ENCODE data around the gene PARD3. TPM values are rescaled to one million over a fixed set of nuclear protein-coding genes. Genes with fewer than 3 reads are reported as not detected.

PARD3 gene
- polyA plus RNA-seq, 3 donors, result 0.51 TPM; not detected in 2

DNA sequence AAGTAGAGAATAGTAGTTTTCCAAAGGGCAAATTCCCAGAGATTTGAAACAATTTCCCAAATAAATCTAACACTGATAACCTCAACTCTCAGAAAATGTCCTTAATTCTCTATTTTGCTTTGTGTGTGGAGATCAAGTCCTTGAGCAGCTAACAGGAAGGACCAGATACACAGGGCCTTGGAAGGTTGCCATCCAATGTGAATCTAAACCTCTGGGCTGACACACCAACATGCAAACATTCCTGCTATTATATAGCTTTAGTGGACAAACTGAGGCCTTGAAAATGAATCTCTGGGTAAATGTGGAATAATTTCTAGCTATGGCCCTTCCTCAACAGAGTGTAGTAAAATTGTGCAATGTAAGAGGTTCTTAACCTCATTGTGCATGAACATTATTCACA lies 44.1 kb upstream of the PARD3 start:
- Histone ChIP-seq H3K79me2 (ENCODE audit: insufficient read depth, low read length) (no peaks in the 10 kb centered on the region), H4K20me1 (ENCODE audit: insufficient read depth, low read length) (no peaks in the 10 kb centered on the region), H3K4me2 (replicated peaks; ENCODE audit: extremely low read depth, low read length, poor library complexity, severe bottlenecking) (no peak overlapping the region), H3K9me3 (replicated peaks in 1 of 2; ENCODE audit: control insufficient read depth in 1 of 2, insufficient read depth in 1 of 2, low read length in 2 of 2) (no peaks in the 10 kb centered on the region), H3K27ac (ENCODE audit: low read depth in 1 of 2, low read length in 2 of 2) (no peak overlapping the region), H3K4me3 (replicated peaks in 1 of 3; ENCODE audit: low read depth in 2 of 3, low read length in 3 of 3) (no peak overlapping the region), H3K27me3 (ENCODE audit: control insufficient read depth in 2 of 2, insufficient read depth in 2 of 2, low read length in 2 of 2) (no peaks in the 10 kb centered on the region), H2AFZ (ENCODE audit: insufficient read depth, low read depth, low read length, poor library complexity, severe bottlenecking) (no peak overlapping the region), H3K9ac (ENCODE audit: insufficient read depth, low read length, poor library complexity, severe bottlenecking) (no peak overlapping the region), H3K4me1 (ENCODE audit: control insufficient read depth in 1 of 2, insufficient read depth in 2 of 2, low read length in 2 of 2) (no peaks in the 10 kb centered on the region), H3K36me3 (replicated peaks in 1 of 2; ENCODE audit: control insufficient read depth in 1 of 2, insufficient read depth in 2 of 2, low read length in 2 of 2) (no peaks in the 10 kb centered on the region)
- no peak for DNase-seq
- intact Hi-C loops (cut with micrococcal nuclease), result no loop called here
- peaks cover 6 to 10% (median 7%) of the 10 kb centered on the region in 3 donors for H3K27me3 Mint-ChIP-seq (ENCODE audit: low read depth in 3 of 3)
- H3K4me3 Mint-ChIP-seq, result no peak overlapping the region
- TF ChIP-seq, protein P1, sequence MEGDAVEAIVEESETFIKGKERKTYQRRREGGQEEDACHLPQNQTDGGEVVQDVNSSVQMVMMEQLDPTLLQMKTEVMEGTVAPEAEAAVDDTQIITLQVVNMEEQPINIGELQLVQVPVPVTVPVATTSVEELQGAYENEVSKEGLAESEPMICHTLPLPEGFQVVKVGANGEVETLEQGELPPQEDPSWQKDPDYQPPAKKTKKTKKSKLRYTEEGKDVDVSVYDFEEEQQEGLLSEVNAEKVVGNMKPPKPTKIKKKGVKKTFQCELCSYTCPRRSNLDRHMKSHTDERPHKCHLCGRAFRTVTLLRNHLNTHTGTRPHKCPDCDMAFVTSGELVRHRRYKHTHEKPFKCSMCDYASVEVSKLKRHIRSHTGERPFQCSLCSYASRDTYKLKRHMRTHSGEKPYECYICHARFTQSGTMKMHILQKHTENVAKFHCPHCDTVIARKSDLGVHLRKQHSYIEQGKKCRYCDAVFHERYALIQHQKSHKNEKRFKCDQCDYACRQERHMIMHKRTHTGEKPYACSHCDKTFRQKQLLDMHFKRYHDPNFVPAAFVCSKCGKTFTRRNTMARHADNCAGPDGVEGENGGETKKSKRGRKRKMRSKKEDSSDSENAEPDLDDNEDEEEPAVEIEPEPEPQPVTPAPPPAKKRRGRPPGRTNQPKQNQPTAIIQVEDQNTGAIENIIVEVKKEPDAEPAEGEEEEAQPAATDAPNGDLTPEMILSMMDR (IDR thresholded peaks at IDR 0.05), result no peak
- H3K27ac Mint-ChIP-seq, result no peak overlapping the region
- no peaks in the 10 kb centered on the region for H3K4me1 Mint-ChIP-seq
- peaks cover 0 to 2% (median 0%) of the 10 kb centered on the region in 7 donors for H3K9me3 Mint-ChIP-seq
- H3K36me3 Mint-ChIP-seq, result no peaks in the 10 kb centered on the region

DNA sequence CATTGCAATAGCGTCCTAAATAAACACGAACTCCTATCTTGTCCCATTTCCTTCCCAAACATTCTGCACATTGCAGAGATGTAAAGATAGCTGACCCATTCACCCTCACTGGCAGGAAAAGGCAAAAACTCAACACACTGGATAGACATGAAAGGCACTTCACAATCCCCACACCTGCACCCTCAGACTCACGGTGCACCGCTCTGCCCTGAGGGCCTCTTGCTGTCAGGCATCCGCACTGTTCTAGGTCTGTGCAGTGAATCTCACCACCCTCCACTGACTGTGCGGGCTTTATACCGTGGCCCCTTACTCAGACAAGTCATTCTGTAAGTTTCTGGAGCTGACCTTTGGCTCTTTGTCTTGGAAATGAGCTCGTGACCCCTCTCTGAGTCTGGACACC lies 42.9 kb upstream of the PARD3 start:
- Histone ChIP-seq H3K27ac (ENCODE audit: low read depth in 1 of 2, low read length in 2 of 2) (no peak overlapping the region), H3K4me2 (replicated peaks; ENCODE audit: extremely low read depth, low read length, poor library complexity, severe bottlenecking) (no peak overlapping the region), H3K79me2 (ENCODE audit: insufficient read depth, low read length) (no peaks in the 10 kb centered on the region), H2AFZ (ENCODE audit: insufficient read depth, low read depth, low read length, poor library complexity, severe bottlenecking) (no peak overlapping the region), H3K4me1 (ENCODE audit: control insufficient read depth in 1 of 2, insufficient read depth in 2 of 2, low read length in 2 of 2) (no peaks in the 10 kb centered on the region), H3K9me3 (replicated peaks in 1 of 2; ENCODE audit: control insufficient read depth in 1 of 2, insufficient read depth in 1 of 2, low read length in 2 of 2) (no peaks in the 10 kb centered on the region), H3K4me3 (replicated peaks in 1 of 3; ENCODE audit: low read depth in 2 of 3, low read length in 3 of 3) (no peak overlapping the region), H4K20me1 (ENCODE audit: insufficient read depth, low read length) (no peaks in the 10 kb centered on the region), H3K9ac (ENCODE audit: insufficient read depth, low read length, poor library complexity, severe bottlenecking) (no peak overlapping the region), H3K36me3 (replicated peaks in 1 of 2; ENCODE audit: control insufficient read depth in 1 of 2, insufficient read depth in 2 of 2, low read length in 2 of 2) (no peaks in the 10 kb centered on the region), H3K27me3 (ENCODE audit: control insufficient read depth in 2 of 2, insufficient read depth in 2 of 2, low read length in 2 of 2) (no peaks in the 10 kb centered on the region)
- Mint-ChIP-seq H3K36me3 (no peaks in the 10 kb centered on the region), H3K4me3 (no peak overlapping the region), H3K4me1 (no peaks in the 10 kb centered on the region), H3K27ac (no peak overlapping the region), H3K9me3 (peaks cover 0 to 2% (median 0%) of the 10 kb centered on the region in 7 donors), H3K27me3 (ENCODE audit: low read depth in 3 of 3) (peaks cover 5 to 9% (median 8%) of the 10 kb centered on the region in 3 donors)
- TF ChIP-seq, protein P1 (IDR thresholded peaks at IDR 0.05), result no peak
- no peak for DNase-seq
- intact Hi-C loops (cut with micrococcal nuclease), result no loop called here
- 82% methylated on average over 8 of the region's 8 CpGs for WGBS (ENCODE audit: insufficient coverage)

Measured in CD14-positive monocyte (primary cell).